ENCODE measurements around the gene ECI1. TPM values are rescaled to one million over a fixed set of nuclear protein-coding genes. Genes with fewer than 3 reads are reported as not detected.

ECI1 gene
- total RNA-seq, 2 donors from 2014 or later, result 71.8 to 108 TPM

- H3K4me1 ChIP-seq, result no peaks in the 10 kb centered on the region
- no peak for DNase-seq (ENCODE audit: low spot score)
- peaks cover 10% of the 10 kb centered on the region for H3K36me3 ChIP-seq
- H3K27ac ChIP-seq, result no peak overlapping the region
- TF ChIP-seq, protein P1, sequence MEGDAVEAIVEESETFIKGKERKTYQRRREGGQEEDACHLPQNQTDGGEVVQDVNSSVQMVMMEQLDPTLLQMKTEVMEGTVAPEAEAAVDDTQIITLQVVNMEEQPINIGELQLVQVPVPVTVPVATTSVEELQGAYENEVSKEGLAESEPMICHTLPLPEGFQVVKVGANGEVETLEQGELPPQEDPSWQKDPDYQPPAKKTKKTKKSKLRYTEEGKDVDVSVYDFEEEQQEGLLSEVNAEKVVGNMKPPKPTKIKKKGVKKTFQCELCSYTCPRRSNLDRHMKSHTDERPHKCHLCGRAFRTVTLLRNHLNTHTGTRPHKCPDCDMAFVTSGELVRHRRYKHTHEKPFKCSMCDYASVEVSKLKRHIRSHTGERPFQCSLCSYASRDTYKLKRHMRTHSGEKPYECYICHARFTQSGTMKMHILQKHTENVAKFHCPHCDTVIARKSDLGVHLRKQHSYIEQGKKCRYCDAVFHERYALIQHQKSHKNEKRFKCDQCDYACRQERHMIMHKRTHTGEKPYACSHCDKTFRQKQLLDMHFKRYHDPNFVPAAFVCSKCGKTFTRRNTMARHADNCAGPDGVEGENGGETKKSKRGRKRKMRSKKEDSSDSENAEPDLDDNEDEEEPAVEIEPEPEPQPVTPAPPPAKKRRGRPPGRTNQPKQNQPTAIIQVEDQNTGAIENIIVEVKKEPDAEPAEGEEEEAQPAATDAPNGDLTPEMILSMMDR (IDR thresholded peaks at IDR 0.05), result peak in 1 of 2 donors; percentile 51
- no peak overlapping the region for H3K4me3 ChIP-seq
- no peaks in the 10 kb centered on the region for H3K27me3 ChIP-seq
- H3K9me3 ChIP-seq, result no peaks in the 10 kb centered on the region
These were observed 45.5 kb upstream of the ECI1 start for GRCh38 chr16:2296661-2297505.

- TF ChIP-seq, protein P1 (IDR thresholded peaks at IDR 0.05), result no peak
- no peak overlapping the region for H3K4me3 ChIP-seq
- H3K4me1 ChIP-seq, result no peaks in the 10 kb centered on the region
- no peak for DNase-seq (ENCODE audit: low spot score)
- H3K27me3 ChIP-seq, result no peaks in the 10 kb centered on the region
- peaks cover 26% of the 10 kb centered on the region for H3K36me3 ChIP-seq
- H3K27ac ChIP-seq, result no peak overlapping the region
- H3K9me3 ChIP-seq, result no peaks in the 10 kb centered on the region
These were observed 43.8 kb upstream of the ECI1 start for GRCh38 chr16:2295056-2295798.

DNA sequence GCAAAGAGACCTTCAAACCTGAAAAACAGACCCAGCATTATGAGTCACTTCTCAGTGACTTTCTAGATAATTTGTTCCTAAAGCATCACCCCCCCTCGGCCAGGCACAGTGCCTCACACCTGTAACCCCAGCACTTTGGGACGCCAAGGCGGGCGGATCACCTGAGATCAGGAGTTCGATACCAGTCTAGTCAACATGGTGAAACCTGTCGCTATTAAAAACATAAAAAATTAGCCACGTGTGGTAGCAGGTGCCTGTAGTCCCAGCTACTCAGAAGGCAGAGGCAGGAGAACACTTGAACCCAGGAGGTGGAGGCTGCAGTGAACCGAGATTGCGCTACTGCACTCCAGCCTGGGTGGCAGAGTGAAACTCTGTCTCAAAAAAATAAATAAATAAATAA is 40.8 kb upstream of the ECI1 start:
- no peaks in the 10 kb centered on the region for H3K9me3 ChIP-seq
- peaks cover 40% of the 10 kb centered on the region for H3K36me3 ChIP-seq
- no peak overlapping the region for H3K4me3 ChIP-seq
- no peak for DNase-seq (ENCODE audit: low spot score)
- TF ChIP-seq, protein P1 (IDR thresholded peaks at IDR 0.05), result no peak
- no peaks in the 10 kb centered on the region for H3K4me1 ChIP-seq
- no peak overlapping the region for H3K27ac ChIP-seq
- no peaks in the 10 kb centered on the region for H3K27me3 ChIP-seq

DNA sequence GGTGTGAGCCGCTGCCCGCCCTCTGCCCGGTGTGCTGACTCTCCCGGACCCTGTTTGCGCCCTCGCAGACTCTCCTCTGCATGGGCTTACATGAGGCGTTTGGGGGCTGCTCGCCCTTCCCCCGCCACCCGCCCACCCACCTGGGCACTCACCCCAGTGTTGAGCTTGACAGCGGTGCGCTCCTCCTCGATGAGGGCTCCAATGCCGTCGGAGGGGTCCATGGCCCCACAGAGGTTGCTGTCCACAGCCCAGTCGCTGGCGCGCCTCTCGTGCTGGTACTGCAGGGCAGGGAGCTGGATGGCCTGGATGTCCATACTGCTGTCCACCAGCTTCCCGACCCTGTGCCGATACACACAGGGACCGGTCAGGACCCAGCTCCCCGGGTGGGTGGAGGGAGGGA is 37.9 kb upstream of the ECI1 start:
- Histone ChIP-seq H3K9me3 (no peaks in the 10 kb centered on the region), H3K4me1 (no peaks in the 10 kb centered on the region), H3K27me3 (no peaks in the 10 kb centered on the region), H3K4me3 (no peak overlapping the region), H3K36me3 (peaks cover 66% of the 10 kb centered on the region), H3K27ac (no peak overlapping the region)
- TF ChIP-seq, protein P1 (IDR thresholded peaks at IDR 0.05), result no peak
- DNase-seq (ENCODE audit: low spot score), result no peak

DNA sequence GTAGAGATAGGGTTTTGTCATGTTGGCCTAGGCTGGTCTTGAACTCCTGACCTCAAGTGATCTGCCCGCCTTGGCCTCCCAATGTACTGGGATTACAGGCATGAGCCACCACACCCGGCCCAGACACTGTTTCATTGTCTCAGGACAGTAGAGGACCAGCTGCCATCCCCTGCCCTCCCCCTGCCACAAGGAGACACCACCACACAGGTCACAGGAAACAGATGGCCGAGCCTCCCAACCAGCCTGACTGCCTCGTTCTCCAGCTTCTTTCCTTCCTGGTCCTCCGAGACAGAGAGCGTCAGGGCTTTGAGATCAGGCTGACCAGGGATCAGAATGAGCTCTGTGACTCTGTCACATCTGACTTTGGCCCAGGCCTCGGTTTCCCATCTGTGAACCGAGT is 37.3 kb upstream of the ECI1 start:
- TF ChIP-seq, protein P1 (IDR thresholded peaks at IDR 0.05), result no peak
- Histone ChIP-seq H3K27ac (no peak overlapping the region), H3K4me1 (no peaks in the 10 kb centered on the region), H3K4me3 (no peak overlapping the region), H3K27me3 (no peaks in the 10 kb centered on the region), H3K36me3 (peaks cover 65% of the 10 kb centered on the region), H3K9me3 (no peaks in the 10 kb centered on the region)
- DNase-seq (ENCODE audit: low spot score), result no peak

All from right atrium auricular region (tissue), 2 donors.